ENCODE data around the gene HMOX1.

The HMOX1 gene

DNA sequence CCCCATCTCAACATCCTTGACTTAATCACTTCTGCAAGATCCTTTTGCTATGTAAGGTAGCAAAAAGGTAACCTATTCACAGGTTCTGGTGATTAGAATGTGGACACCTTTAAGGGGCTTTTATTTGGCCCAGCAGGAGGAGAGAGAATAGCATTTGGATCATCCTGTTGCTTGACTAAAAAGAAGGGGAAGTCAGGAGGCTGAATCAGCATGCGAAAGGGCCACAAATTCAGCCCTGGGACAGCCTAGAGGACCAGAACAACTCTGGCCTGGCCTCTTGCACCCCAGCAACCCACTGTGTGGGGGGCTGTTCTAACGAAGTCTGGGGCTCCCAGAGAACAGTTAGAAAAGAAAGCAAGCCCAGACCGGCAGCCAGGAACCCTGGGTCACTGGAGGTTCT lies 3.2 kb upstream of the HMOX1 start:
- H3K4me3 ChIP-seq (ENCODE audit: low read length, poor library complexity, severe bottlenecking) = no peak overlapping the region
- TF ChIP-seq, protein P1, sequence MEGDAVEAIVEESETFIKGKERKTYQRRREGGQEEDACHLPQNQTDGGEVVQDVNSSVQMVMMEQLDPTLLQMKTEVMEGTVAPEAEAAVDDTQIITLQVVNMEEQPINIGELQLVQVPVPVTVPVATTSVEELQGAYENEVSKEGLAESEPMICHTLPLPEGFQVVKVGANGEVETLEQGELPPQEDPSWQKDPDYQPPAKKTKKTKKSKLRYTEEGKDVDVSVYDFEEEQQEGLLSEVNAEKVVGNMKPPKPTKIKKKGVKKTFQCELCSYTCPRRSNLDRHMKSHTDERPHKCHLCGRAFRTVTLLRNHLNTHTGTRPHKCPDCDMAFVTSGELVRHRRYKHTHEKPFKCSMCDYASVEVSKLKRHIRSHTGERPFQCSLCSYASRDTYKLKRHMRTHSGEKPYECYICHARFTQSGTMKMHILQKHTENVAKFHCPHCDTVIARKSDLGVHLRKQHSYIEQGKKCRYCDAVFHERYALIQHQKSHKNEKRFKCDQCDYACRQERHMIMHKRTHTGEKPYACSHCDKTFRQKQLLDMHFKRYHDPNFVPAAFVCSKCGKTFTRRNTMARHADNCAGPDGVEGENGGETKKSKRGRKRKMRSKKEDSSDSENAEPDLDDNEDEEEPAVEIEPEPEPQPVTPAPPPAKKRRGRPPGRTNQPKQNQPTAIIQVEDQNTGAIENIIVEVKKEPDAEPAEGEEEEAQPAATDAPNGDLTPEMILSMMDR (conservative IDR thresholded peaks at IDR 0.05; ENCODE audit: low read length) = no peak
- TF ChIP-seq EZH2phosphoT487 (IDR thresholded peaks at IDR 0.05; ENCODE audit: borderline replicate concordance) = no peak
- no peaks in the 10 kb centered on the region for H3K9me2 ChIP-seq (replicated peaks; ENCODE audit: low read depth, low read length)
- H3F3A ChIP-seq (ENCODE audit: low read depth) = no peaks in the 10 kb centered on the region
- no peaks in the 10 kb centered on the region for H3K36me3 ChIP-seq (ENCODE audit: insufficient read depth, low read length)
- H4K20me1 ChIP-seq (ENCODE audit: insufficient read depth, low read length, poor library complexity, severe bottlenecking) = no peaks in the 10 kb centered on the region
- no peak overlapping the region for H3K4me2 ChIP-seq (ENCODE audit: low read depth, low read length, poor library complexity, severe bottlenecking)
- H3K27me3 ChIP-seq (ENCODE audit: insufficient read depth, low read length, poor library complexity, severe bottlenecking) = no peaks in the 10 kb centered on the region
- H3K9ac ChIP-seq (ENCODE audit: low read depth, low read length, poor library complexity, severe bottlenecking) = peak overlapping the region; percentile 44
- no peaks in the 10 kb centered on the region for H3K9me3 ChIP-seq (ENCODE audit: insufficient read depth, low read depth, low read length)
- no peaks in the 10 kb centered on the region for H3K79me2 ChIP-seq (ENCODE audit: insufficient read depth, low read length)
- no peak overlapping the region for H2AFZ ChIP-seq (ENCODE audit: low read length)
- H3K4me1 ChIP-seq (ENCODE audit: insufficient read depth, low read length, poor library complexity, severe bottlenecking) = peaks cover 22% of the 10 kb centered on the region

DNA sequence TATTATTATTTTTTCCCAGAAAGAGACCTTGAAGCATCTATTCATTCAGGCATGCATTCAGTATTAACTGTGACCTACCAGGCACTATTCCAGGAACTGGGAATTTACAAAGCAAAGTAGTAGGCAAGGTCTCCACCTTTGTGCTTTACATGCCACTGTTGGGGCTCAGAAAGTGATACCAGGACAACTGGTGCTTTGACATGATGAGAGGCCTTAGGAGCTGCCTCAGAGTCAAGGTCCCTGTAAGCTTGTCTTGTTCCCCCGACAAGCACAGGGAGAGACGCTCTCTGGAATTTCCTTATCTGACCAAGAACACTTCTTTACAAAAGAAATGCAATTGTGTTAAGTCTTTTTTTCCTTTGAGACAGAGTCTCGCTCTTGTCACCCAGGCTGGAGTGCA lies 2.3 kb upstream of the HMOX1 start:
- H3K9me3 ChIP-seq (ENCODE audit: insufficient read depth, low read depth, low read length) = no peaks in the 10 kb centered on the region
- no peak overlapping the region for H2AFZ ChIP-seq (ENCODE audit: low read length)
- H3K4me1 ChIP-seq (ENCODE audit: insufficient read depth, low read length, poor library complexity, severe bottlenecking) = peaks cover 22% of the 10 kb centered on the region
- no peaks in the 10 kb centered on the region for H3K9me2 ChIP-seq (replicated peaks; ENCODE audit: low read depth, low read length)
- no peaks in the 10 kb centered on the region for H3K27me3 ChIP-seq (ENCODE audit: insufficient read depth, low read length, poor library complexity, severe bottlenecking)
- H3F3A ChIP-seq (ENCODE audit: low read depth) = no peaks in the 10 kb centered on the region
- no peak for TF ChIP-seq EZH2phosphoT487 (IDR thresholded peaks at IDR 0.05; ENCODE audit: borderline replicate concordance)
- TF ChIP-seq, protein P1 (conservative IDR thresholded peaks at IDR 0.05; ENCODE audit: low read length) = no peak
- no peaks in the 10 kb centered on the region for H3K36me3 ChIP-seq (ENCODE audit: insufficient read depth, low read length)
- H4K20me1 ChIP-seq (ENCODE audit: insufficient read depth, low read length, poor library complexity, severe bottlenecking) = no peaks in the 10 kb centered on the region
- H3K4me3 ChIP-seq (ENCODE audit: low read length, poor library complexity, severe bottlenecking) = no peak overlapping the region
- H3K4me2 ChIP-seq (ENCODE audit: low read depth, low read length, poor library complexity, severe bottlenecking) = no peak overlapping the region
- no peaks in the 10 kb centered on the region for H3K79me2 ChIP-seq (ENCODE audit: insufficient read depth, low read length)
- H3K9ac ChIP-seq (ENCODE audit: low read depth, low read length, poor library complexity, severe bottlenecking) = no peak overlapping the region

DNA sequence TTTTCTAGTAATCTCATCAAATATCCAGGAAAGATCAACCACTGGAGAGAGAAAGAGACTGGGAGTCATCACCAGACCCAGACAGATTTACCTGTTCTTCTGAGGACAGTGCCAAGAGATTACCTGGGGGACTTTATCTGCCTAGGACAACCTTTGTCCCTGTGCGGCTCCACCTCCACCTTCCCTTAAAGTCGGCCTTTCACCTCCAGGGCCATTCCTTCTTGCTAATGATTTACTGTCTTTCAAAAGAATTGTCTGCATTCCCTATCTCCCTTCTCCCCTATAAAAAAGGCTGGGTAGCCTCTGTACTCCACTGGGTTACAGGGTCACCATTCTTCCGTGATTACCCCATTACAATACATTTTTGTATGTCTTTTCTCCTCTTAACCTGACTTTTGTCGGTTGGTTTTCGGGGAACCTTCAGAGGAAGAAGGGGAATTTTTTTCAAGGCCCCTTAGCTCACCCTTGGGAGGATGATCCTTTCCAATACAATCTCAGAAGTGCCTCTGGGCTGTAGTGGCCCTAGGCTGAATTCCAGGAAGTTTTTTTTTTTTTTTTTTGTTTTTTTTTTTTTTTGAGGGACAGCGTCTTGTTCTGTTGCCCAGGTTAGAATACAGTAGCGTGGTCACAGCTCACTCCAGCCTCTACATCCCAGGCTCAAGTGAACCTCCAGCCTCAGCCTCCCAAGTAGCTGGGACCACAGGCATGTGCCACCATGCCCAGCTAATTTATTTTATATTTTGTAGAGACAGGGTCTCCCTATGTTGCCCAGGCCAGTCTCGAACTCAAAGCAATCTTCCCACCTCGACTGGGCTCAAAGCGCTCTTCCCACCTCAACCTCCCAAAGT lies 1.5 kb upstream of the HMOX1 start:
- Histone ChIP-seq H3K9me2 (replicated peaks; ENCODE audit: low read depth, low read length) (no peaks in the 10 kb centered on the region), H4K20me1 (ENCODE audit: insufficient read depth, low read length, poor library complexity, severe bottlenecking) (no peaks in the 10 kb centered on the region), H3K36me3 (ENCODE audit: insufficient read depth, low read length) (no peaks in the 10 kb centered on the region), H3K27me3 (ENCODE audit: insufficient read depth, low read length, poor library complexity, severe bottlenecking) (no peaks in the 10 kb centered on the region), H3F3A (ENCODE audit: low read depth) (no peaks in the 10 kb centered on the region), H3K4me1 (ENCODE audit: insufficient read depth, low read length, poor library complexity, severe bottlenecking) (peaks cover 22% of the 10 kb centered on the region), H3K4me2 (ENCODE audit: low read depth, low read length, poor library complexity, severe bottlenecking) (no peak overlapping the region), H3K9ac (ENCODE audit: low read depth, low read length, poor library complexity, severe bottlenecking) (no peak overlapping the region), H3K9me3 (ENCODE audit: insufficient read depth, low read depth, low read length) (no peaks in the 10 kb centered on the region), H3K79me2 (ENCODE audit: insufficient read depth, low read length) (no peaks in the 10 kb centered on the region), H2AFZ (ENCODE audit: low read length) (no peak overlapping the region), H3K4me3 (ENCODE audit: low read length, poor library complexity, severe bottlenecking) (no peak overlapping the region)
- no peak for TF ChIP-seq EZH2phosphoT487 (IDR thresholded peaks at IDR 0.05; ENCODE audit: borderline replicate concordance)
- TF ChIP-seq, protein P1 (conservative IDR thresholded peaks at IDR 0.05; ENCODE audit: low read length) = no peak

Data from Loucy (cell line).